GM12874 (cell line): ENCODE measurements around the gene SVBP.

ENCODE experiments used
- TF ChIP-seq, protein P1 (sequence below): IDR thresholded peaks from 2 replicates; pipeline ENCODE4 v1.5.1; 2011; ENCODE audit warnings: low read depth, mild to moderate bottlenecking, control low read depth, low read length, moderate library complexity; ENCODE audit not compliant: insufficient read depth

SVBP gene, protein sequence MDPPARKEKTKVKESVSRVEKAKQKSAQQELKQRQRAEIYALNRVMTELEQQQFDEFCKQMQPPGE

DNA sequence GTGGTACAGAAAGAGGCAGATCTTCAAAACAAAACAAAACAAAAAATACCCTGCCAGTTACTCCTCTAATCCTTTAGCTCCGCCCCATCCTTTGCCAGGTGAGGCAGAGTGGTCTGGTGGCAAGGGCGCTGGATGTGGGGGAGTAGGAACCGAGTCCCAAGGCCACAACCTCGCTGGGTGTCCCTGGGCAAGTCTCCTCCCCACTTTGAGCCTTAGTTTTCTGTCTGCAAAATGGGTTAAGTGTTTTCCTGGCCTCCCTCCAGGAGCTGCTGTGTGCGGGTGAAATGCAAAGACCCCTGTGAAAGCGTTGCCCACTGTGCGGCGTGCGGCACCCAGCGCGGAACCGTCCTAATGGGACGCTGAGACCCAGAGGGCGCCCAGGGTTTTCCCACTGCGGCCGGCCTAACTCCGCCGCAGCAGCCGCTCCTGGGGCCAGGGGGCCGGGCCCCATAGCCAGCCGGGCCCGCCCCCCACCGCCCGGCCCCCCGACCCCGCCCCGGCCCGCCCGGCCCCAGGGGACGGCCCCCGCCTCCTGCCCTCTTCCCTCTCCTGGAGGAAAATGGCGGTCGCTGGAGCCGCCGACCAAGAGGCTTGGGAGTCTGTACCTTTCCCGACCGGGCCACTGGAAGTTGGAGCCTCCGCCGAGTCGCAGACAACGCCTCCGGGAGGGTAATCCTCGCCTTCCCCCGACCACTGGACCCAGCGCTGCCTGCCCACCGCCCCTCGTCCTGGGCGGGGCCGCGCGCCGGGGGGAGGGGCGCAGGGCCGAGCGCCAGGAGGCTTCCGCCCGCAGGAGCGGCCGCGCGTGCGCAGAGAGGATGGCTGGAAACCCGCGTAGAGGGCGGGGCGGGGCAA is at the start of gene SVBP, which contains the start of gene ERMAP:
Gene SVBP, minus strand, starts transcription at position 813 of the 855 bp plus-strand sequence. CDS start 853 bp downstream, outside the sequence.
Gene ERMAP, plus strand, starts transcription at position 538 of the 855 bp plus-strand sequence. CDS start 13,327 bp downstream, outside the sequence.
- TF ChIP-seq, protein P1, sequence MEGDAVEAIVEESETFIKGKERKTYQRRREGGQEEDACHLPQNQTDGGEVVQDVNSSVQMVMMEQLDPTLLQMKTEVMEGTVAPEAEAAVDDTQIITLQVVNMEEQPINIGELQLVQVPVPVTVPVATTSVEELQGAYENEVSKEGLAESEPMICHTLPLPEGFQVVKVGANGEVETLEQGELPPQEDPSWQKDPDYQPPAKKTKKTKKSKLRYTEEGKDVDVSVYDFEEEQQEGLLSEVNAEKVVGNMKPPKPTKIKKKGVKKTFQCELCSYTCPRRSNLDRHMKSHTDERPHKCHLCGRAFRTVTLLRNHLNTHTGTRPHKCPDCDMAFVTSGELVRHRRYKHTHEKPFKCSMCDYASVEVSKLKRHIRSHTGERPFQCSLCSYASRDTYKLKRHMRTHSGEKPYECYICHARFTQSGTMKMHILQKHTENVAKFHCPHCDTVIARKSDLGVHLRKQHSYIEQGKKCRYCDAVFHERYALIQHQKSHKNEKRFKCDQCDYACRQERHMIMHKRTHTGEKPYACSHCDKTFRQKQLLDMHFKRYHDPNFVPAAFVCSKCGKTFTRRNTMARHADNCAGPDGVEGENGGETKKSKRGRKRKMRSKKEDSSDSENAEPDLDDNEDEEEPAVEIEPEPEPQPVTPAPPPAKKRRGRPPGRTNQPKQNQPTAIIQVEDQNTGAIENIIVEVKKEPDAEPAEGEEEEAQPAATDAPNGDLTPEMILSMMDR, result no peak

DNA sequence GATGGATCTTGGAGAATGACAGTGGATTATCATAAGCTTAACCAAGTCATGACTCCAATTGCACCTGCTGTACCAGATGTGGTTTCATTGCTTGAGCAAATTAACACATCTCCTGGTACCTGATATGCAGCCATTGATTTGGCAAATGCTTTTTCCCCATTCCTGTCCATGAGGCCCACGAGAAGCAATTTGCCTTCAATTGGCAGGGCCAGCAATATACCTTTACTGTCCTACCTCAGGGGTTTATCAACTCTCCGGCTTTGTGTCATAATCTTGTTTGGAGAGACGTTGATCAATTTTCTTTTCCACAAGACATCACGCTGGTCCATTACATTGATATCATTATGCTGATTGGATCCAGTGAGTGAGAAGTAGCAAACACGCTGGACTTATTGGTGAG is 49.4 kb upstream of the SVBP start:
- TF ChIP-seq, protein P1, result no peak

DNA sequence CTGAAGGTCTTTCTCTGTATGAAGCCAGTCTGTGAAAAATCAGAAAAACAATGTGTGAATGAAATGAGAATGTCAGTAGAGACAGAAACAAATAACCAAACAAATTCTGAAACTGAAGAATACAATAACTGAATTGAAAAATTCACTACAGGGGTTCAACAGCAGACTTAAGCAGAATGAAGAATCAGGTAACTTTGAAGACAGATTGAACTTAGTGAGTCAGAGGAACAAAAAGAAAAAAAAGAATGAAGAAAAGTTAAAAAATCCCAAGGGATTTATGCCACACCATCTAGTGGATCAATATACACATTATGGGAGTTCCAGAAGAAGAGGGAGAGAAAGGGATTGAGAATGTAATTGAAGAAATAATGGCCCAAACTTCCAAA is 43.8 kb upstream of the SVBP start:
- TF ChIP-seq, protein P1, result no peak

DNA sequence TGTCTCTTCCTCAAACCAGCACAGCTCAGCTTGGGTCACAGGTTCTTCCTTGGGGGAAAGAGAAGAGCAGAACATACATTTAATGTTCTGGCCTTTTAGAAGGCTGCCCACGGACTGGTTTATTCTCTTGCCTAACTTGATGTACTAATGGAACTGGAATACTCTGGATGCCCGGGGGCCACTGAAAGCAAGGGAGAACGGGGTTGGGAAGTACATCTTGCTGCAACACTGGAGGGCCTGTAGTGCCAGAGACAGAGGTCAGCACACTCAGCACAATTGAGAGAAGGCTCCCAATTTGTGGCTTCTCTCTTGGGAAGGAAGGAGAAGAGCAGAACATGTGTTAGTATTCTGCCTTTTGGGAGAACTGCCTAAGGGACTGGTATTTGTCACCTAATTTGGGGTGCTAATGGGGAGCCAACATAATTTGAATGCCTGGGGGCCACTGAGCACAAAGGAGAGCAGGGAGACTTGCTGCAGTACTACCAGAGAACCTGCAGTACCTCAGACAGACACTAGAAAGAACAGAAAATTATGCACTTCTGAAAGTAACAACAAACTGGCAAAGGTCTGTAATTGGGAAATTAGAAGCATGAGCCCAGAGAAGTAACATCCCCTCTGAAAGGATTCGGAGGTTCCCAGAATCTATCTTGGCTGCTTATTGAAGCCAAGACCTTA is 43.3 kb upstream of the SVBP start:
- TF ChIP-seq, protein P1, result no peak

DNA sequence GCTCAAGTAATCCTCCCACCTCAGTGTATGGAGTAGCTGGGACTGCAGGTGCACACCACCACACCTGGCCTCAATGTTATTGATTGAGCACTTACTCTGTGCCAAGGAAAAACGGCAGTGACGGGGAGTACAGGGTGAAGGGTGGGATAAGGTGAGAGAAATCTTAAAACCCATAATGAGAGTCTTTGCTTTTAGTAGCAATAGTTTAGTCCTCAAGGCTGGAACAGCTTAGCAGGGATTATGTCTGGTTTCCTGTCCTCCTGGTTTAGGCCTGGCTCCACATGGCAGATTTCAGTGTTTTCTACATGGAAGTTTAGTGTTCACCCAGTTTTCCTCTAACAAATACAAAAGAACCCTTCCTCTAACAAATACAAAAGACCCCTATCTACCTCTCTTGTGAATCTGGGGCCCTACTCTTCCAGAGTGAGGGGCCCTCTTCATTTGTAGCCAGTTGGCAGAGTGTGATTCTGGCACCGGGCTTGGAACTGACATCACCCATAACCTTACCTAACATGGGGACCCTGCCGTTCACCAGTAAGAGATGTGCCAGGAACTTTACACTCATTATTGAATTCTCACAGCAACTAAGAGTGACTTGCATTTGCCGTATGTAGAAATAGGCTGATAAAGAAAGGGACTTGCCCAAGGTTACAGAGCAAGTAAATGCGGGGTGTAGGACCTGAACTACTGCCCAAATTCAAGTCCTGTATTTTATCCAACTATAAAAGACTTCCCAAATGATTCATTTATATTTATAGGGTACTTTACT is 36.1 kb upstream of the SVBP start:
- TF ChIP-seq, protein P1, result no peak

DNA sequence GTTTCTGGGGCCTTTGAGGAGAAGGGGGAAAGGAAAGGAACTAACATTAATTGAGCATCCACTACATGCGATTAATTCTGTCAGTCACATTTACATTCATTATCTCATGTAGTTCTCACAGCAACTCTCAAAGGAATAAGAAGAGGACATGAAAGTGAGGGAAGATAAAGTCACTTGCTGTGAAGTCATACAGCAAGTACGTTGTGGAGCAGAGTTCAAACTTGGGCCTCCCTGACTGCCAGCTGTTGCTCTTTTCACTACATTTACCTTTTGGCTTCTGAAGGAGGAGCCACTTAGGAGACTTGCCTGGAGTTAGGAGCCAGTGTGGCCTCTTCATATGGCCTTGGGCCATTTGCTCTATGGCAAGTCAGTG is 35.4 kb upstream of the SVBP start:
- TF ChIP-seq, protein P1, result no peak
